ENCODE data around the gene LRRC75A. TPM values are rescaled to one million over a fixed set of nuclear protein-coding genes. Genes with fewer than 3 reads are reported as not detected.

LRRC75A gene
- total and polyA plus RNA-seq, 2 donors (not counting 3 experiments of a cell fraction or from before 2014, with no cell fraction given): 3.7 to 6.1 TPM

DNA sequence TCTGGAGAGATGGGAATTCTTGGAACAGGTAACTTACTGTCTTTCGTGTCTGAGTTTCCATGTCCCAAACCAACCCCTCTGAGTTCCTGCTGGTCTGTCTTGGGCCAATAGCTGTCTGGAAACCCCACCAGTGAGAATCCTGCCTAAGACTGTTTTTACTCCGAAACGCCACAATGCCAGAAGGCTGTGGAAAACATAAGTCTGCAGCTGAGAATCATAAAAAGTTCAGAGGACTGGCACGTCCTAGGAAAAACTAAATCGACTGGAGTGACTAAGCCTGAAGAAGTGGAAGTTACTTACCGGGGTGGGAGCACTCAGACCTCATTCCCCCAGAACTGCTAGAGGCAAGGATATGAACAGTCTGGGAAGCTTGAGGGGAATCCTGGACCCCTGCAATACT is 13.3 kb downstream of the LRRC75A start:
- no peaks in the 10 kb centered on the region for H3K9me3 ChIP-seq (replicated peaks; ENCODE audit: control insufficient read depth, insufficient read depth, low read length)
- no peak overlapping the region for H3K4me2 ChIP-seq (ENCODE audit: insufficient read depth, low read length)
- no peak overlapping the region for H2AFZ ChIP-seq (ENCODE audit: low read depth, low read length)
- no peaks in the 10 kb centered on the region for H3K36me3 ChIP-seq (ENCODE audit: control insufficient read depth in 2 of 2, extremely low read depth in 1 of 2, insufficient read depth in 2 of 2, low read length in 2 of 2)
- CTCF ChIA-PET: no interaction called here
- DNase-seq (ENCODE audit: low read depth, low spot score) (no peak), FAIRE-seq (no peak)
- H3K27me3 ChIP-seq (ENCODE audit: control insufficient read depth in 2 of 2, insufficient read depth in 2 of 2, low read length in 2 of 2): no peaks in the 10 kb centered on the region
- intact Hi-C loops (cut with micrococcal nuclease) (no loop called here), dilution Hi-C loops (cut with MboI; ENCODE audit: extremely low pct_ligation_motif_present, low sequenced_read_pairs) (no loop called here)
- no peaks in the 10 kb centered on the region for H3K9me1 ChIP-seq (replicated peaks; ENCODE audit: control insufficient read depth, extremely low read depth, insufficient read depth, low read length)
- no peaks in the 10 kb centered on the region for H4K20me1 ChIP-seq (replicated peaks; ENCODE audit: control insufficient read depth, extremely low read depth, insufficient read depth, low read length)
- no peak for TF ChIP-seq POLR2AphosphoS5 (IDR thresholded peaks at IDR 0.05; ENCODE audit: insufficient read depth, low read depth, low read length)
- TF ChIP-seq GATA2 (IDR thresholded peaks at IDR 0.05; ENCODE audit: insufficient read depth, insufficient read length, low read depth, low read length): no peak
- no peaks in the 10 kb centered on the region for H3K79me2 ChIP-seq (ENCODE audit: control insufficient read depth, insufficient read depth, low read length)
- peaks cover 8% of the 10 kb centered on the region for H3K4me1 ChIP-seq (ENCODE audit: control insufficient read depth, extremely low read depth, insufficient read depth, low read length)
- H3K27ac ChIP-seq (ENCODE audit: insufficient read depth, low read depth, low read length): no peak overlapping the region
- BruUV-seq (replicated peaks): no TSS peak
- H3K4me3 ChIP-seq (replicated peaks in 1 of 3; ENCODE audit: insufficient read depth in 1 of 3, low read depth in 1 of 3, low read length in 3 of 3): no peak overlapping the region
- POLR2A ChIA-PET: no interaction called here
- no peak overlapping the region for H3K9ac ChIP-seq (replicated peaks; ENCODE audit: extremely low read depth, insufficient read depth, low read length)

DNA sequence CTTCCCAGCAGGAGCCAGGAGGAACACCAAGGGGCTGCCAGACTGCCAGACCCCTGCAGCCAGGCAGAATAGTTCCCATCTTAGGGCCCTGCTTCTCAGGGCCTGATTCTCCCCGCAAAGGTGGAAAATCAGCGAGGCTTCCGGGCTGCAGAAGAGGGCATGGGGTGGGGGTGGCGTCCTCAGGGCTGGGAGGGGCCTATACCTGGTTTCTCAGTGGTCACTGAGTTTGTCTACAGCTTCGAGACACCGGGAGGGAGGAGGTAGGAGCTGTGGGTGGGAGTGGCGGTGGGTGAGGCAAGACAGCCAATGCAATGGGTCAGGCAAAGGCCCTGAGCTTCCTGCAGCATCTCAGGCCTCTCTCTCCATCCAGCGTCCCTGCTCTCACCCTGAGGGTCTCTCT is 14.3 kb downstream of the LRRC75A start:
- Histone ChIP-seq H3K27ac (ENCODE audit: insufficient read depth, low read depth, low read length) (peak overlapping the region; percentile 60), H3K27me3 (ENCODE audit: control insufficient read depth in 2 of 2, insufficient read depth in 2 of 2, low read length in 2 of 2) (no peaks in the 10 kb centered on the region), H3K9me3 (replicated peaks; ENCODE audit: control insufficient read depth, insufficient read depth, low read length) (no peaks in the 10 kb centered on the region), H3K79me2 (ENCODE audit: control insufficient read depth, insufficient read depth, low read length) (no peaks in the 10 kb centered on the region), H3K4me1 (ENCODE audit: control insufficient read depth, extremely low read depth, insufficient read depth, low read length) (peaks cover 8% of the 10 kb centered on the region), H3K9ac (replicated peaks; ENCODE audit: extremely low read depth, insufficient read depth, low read length) (peak overlapping the region; percentile 19), H3K36me3 (ENCODE audit: control insufficient read depth in 2 of 2, extremely low read depth in 1 of 2, insufficient read depth in 2 of 2, low read length in 2 of 2) (no peaks in the 10 kb centered on the region), H2AFZ (ENCODE audit: low read depth, low read length) (peak overlapping the region; percentile 80), H4K20me1 (replicated peaks; ENCODE audit: control insufficient read depth, extremely low read depth, insufficient read depth, low read length) (no peaks in the 10 kb centered on the region), H3K4me2 (ENCODE audit: insufficient read depth, low read length) (no peak overlapping the region), H3K4me3 (replicated peaks in 1 of 3; ENCODE audit: insufficient read depth in 1 of 3, low read depth in 1 of 3, low read length in 3 of 3) (no peak overlapping the region), H3K9me1 (replicated peaks; ENCODE audit: control insufficient read depth, extremely low read depth, insufficient read depth, low read length) (no peaks in the 10 kb centered on the region)
- no TSS peak for BruUV-seq (replicated peaks)
- dilution Hi-C loops (cut with MboI; ENCODE audit: extremely low pct_ligation_motif_present, low sequenced_read_pairs): no loop called here
- TF ChIP-seq GATA2 (IDR thresholded peaks at IDR 0.05; ENCODE audit: insufficient read depth, insufficient read length, low read depth, low read length) (no peak), FOS (IDR thresholded peaks at IDR 0.05; ENCODE audit: borderline replicate concordance, insufficient read depth, low read length) (no peak), POLR2A (IDR thresholded peaks at IDR 0.05; ENCODE audit: low read depth, low read length) (no peak), POLR2AphosphoS5 (IDR thresholded peaks at IDR 0.05; ENCODE audit: insufficient read depth, low read depth, low read length) (no peak), EZH2 (IDR thresholded peaks at IDR 0.05; ENCODE audit: borderline replicate concordance, low read depth, low read length, severe bottlenecking) (no peak), JUN (IDR thresholded peaks at IDR 0.05; ENCODE audit: borderline replicate concordance, insufficient read depth, insufficient read length, low read depth) (no peak), MYC (IDR thresholded peaks at IDR 0.05; ENCODE audit: low read depth, low read length) (no peak)
- TF ChIP-seq, protein P1, sequence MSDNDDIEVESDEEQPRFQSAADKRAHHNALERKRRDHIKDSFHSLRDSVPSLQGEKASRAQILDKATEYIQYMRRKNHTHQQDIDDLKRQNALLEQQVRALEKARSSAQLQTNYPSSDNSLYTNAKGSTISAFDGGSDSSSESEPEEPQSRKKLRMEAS (IDR thresholded peaks at IDR 0.05; ENCODE audit: insufficient read depth, insufficient read length): no peak
- TF ChIP-seq, protein P2, sequence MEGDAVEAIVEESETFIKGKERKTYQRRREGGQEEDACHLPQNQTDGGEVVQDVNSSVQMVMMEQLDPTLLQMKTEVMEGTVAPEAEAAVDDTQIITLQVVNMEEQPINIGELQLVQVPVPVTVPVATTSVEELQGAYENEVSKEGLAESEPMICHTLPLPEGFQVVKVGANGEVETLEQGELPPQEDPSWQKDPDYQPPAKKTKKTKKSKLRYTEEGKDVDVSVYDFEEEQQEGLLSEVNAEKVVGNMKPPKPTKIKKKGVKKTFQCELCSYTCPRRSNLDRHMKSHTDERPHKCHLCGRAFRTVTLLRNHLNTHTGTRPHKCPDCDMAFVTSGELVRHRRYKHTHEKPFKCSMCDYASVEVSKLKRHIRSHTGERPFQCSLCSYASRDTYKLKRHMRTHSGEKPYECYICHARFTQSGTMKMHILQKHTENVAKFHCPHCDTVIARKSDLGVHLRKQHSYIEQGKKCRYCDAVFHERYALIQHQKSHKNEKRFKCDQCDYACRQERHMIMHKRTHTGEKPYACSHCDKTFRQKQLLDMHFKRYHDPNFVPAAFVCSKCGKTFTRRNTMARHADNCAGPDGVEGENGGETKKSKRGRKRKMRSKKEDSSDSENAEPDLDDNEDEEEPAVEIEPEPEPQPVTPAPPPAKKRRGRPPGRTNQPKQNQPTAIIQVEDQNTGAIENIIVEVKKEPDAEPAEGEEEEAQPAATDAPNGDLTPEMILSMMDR (IDR thresholded peaks at IDR 0.05; ENCODE audit: extremely low read depth in 1 of 2, insufficient read depth in 1 of 2, low read depth in 1 of 2, low read length in 2 of 2): no peak
- FAIRE-seq (no peak), DNase-seq (ENCODE audit: low read depth, low spot score) (no peak)
- POLR2A ChIA-PET: no interaction called here
- intact Hi-C loops (cut with micrococcal nuclease): loop anchor here (1.0 kb wide), 1 partner anchor 9 kb away; no protein-coding TSS in a partner anchor
- CTCF ChIA-PET: interaction anchor here (0.8 to 1.3 kb wide), 5 partner anchors 13 to 44 kb away, joined by 3 to 13 read pairs (median 6); no protein-coding TSS in a partner anchor

All from endothelial cell of umbilical vein (primary cell).